M059J (cell line): ENCODE measurements around the gene PCBP3. TPM values are rescaled to one million over a fixed set of nuclear protein-coding genes. Genes with fewer than 3 reads are reported as not detected.
"Not testable (repeated sequence)": the region's sequence is repeated elsewhere in the genome, so short reads cannot be mapped to it uniquely, and the experiment has no call there.

Source experiments
- DNase-seq: peaks from one replicate; pipeline ENCODE4 v3.0.0-alpha.2; 2012; ENCODE audit warnings: low read depth
- total RNA-seq: library from RNA; depleted of rRNA; stranded (reverse); fragments of >200 nt; shearing (Covaris generic); gene quantifications from 2 replicates; pipeline ENCODE4 v1.2.3, GENCODE V29; 2014

PCBP3 gene
- total RNA-seq, 1 experiment from 2014 or later: 0.10 TPM

DNA sequence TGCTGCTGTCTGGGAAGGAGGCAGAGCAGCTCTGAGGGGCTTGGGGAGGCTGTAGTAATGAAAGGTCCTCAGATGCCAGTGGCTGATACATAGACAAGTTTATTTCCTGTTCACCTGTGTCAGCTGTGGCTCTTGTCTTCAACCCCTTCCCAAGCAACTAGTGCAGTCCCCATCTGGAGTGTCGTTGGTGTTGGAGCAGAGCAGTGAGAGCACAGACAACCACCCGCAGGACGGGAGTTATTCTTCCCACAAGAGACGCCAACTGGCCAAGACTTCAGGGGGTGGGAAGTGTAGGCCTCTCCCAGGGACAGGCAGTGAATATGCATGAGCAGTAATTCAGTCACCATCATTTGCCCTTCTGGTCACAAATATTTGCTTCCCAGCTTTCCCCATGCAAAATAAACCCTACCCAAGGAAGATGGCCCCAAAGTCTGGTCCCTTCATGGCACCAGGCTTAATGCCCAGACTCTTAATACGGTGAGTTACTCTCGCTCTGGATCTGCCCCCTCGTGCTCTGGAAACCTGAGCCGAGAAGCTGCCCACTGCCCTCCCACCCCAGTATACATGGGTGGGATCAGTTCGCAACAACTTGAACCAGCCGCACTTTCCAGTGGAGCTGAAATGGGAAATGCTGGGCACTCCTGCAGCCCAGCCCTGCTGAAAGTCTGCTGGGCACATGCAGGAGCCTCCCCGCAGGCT is 184.5 kb downstream of the PCBP3 start:
- no peak for DNase-seq

- DNase-seq: no peak
These were observed 185.3 kb downstream of the PCBP3 start for GRCh38 chr21:45828580-45829570.

DNA sequence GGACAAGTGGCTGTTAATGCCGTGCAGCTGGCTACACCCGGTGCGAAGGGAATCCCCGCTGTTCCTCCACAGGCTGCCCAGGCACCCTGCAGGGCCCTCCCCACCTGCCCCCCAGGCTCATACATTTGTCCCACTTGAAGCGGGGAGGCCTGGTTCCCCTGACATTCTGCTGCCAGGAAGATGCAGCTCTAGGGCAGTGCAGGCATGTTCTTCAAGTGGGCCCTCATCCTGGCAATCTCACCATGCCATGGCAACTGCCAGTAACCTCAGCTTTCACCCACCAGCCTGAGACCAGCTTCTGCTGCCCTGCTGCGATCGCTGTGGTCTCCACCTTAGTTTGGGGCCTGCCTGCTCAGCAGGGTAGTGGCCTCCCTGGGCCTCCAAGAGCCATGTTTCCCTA is 186.1 kb downstream of the PCBP3 start:
- DNase-seq: no peak

DNA sequence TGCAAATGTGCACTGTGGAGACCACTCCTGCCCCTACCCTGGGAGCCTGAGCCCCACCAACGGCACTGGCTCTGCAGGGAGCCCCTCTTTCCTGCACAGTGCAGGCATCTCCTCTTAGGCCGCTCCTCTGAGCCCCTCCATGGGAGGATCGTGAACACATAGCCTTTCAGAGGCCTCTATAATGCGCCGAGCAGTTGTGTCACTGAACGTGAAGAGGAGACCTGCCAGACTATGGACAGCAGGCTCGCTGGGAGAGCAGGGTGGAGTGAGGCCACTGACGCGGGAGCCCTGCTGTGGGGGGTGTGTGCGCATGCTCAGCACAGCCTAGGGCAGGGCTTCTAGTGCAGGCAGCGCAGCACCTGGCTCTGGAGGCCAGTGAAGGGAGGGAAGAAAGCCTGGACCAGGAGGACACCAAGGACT is 186.7 kb downstream of the PCBP3 start:
- DNase-seq: no peak

GRCh38 chr21:45830720-45831366 is 187.3 kb downstream of the PCBP3 start:
- no peak for DNase-seq

GRCh38 chr21:45831991-45832740 is 188.6 kb downstream of the PCBP3 start:
- DNase-seq: no peak

GRCh38 chr21:45832741-45833235 is 189.3 kb downstream of the PCBP3 start:
- DNase-seq: not testable (repeated sequence)

DNA sequence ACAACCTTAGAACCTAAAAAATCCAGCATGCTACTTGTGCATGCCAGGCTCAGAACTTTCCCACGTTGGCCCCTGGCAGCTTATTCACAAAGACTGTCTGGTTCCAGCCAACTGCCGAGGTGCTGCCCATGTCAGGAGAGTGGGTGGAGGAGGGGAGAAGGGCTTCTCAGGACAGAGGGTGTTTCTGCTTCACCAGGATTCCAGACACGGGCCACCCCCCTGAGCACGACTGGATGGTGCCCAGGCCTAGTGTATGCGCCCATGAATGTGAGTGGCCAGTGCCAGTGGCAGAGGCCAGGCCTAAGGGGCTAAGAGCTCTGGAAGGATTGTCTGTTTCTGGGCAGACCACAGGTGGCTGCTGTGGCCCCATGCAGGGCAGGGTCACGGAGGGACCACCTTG is 189.9 kb downstream of the PCBP3 start:
- DNase-seq: no peak

GRCh38 chr21:45834026-45834715 is 190.6 kb downstream of the PCBP3 start:
- DNase-seq: no peak

DNA sequence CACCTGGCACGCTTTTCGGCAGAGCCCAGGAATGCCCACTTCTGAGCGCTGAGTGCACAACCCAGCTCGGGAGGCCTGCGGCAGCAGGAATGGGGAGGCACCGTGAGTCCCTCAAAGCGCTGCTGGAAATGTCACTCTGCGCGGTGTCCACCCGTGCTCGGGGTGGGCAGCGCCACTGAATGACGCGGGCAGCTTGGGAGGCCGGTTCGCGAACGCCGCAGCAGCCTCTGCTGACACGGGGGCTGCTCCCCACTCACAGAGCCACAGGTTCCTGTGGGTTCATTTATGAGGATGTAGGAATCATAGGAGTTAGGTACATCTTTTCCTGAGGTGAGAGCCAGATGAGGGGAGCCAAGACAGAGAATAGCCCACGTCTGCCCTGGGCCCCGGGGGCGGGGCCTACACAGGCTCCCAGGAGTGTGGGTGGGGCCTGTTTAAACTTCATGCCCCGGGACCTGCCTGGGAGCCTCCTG is 191.3 kb downstream of the PCBP3 start:
- no peak for DNase-seq

DNA sequence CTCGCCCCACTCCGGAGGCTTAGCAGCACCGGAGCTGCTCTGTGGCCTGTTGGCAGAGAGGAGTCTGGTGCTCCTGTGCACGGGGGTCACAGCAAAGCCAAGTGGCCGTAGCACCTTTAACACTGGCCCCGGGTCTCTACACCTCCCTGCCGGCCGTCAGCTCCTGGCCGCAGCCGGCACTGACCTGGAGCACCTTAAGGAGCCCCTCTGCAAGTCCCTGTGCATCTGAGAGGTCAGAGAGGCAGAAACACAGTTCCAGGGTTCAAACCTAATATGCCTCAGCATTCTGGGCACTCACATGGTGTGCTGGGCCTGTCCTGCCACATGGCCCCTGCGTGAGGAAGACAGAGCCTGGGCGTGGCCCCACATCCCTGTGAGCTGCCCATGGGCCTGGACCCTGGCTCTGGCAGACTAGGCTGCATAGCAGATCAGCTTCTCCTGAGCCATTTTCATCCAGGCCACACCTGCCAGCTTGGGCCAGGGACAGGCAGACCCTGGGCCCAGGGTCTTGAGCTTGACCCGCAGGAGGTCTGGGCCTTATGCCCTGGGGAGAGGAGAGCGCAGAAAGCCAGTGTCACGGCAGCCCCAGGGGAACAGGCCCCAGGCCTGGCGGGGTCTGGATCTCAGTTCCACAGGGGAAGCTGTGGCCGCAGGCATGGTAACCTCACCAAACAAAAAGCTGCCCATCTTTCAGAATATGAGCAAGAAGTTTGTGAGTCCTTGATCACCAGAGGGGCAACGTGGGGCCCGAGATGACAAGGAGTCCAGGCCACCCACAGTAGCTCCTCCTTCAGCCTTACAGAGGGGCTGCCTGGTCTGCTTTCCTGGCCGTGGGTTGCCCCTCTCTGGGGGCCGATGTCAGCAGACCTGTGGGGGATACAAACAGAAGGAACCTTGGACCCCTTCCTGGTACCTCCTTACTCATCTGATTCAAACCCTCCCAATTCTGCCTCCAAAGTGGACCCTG is 192.1 kb downstream of the PCBP3 start:
- no peak for DNase-seq

GRCh38 chr21:45836268-45836655 is 192.7 kb downstream of the PCBP3 start:
- peak; percentile 27 for DNase-seq

GRCh38 chr21:45836694-45837670 is 193.5 kb downstream of the PCBP3 start:
- DNase-seq: no peak

DNA sequence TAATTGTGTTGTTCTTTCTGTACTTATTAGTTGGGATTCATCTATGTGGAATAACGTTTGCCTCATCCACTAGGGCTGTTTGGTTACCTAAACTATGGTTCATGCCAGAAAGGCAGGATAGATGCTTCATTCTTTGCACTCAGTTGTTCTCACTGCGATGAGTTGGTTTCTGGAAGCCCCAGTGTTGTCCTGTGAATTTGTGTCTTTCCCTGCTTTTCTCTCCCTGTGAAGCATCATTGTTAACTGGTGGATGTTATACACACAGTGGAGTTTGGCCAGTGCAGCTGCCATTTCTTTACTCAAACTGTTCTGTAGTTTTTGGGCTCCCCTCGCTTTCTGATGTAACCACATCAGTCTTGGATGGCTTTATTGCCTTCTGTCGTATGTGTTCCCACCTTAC is 194.4 kb downstream of the PCBP3 start:
- DNase-seq: no peak

- DNase-seq: no peak
These were observed 195.1 kb downstream of the PCBP3 start for GRCh38 chr21:45838634-45839033.

GRCh38 chr21:45839274-45839673 is 195.7 kb downstream of the PCBP3 start:
- DNase-seq: peak; percentile 78

DNA sequence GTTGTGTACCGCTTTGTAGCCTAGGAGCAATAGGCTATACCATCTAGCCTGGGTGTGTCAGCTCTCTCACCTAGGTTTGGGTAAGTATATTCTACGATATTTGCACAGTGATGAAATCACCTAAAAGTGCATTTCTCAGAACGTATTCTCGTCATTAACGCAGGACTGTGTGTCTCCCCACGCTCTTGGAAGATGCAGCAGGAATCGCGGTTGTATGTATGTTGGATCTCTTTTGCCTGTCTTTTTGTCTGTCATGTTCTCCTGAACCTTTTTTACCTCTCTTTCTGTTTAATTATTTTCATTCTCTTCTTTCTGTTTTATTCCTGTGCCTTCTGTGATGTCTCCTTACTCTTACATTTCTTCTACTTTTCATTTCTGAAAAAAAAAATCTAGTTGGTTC is 197.5 kb downstream of the PCBP3 start:
- no peak for DNase-seq

DNA sequence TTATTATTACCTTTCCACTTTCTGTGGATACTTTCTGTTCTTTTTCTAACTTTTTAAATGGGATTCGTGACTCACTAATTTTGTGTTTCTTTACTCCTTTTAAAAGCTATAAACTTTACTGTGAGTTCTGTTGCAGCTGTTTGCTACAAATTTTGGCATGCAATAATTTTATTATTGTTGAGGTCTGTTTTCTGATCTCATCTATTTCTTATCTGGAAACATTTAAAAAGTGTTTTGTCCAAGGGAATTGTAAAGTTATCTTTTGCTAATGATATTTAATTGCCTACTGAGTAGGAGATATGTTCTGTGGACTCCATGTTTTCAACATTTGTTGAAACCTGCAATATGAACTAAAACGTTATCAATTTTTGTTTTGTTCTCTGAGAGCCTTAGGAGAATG is 199.9 kb downstream of the PCBP3 start:
- no peak for DNase-seq
